ENCODE data around the gene MAPT. TPM values are rescaled to one million over a fixed set of nuclear protein-coding genes. Genes with fewer than 3 reads are reported as not detected.

MAPT gene
- total and polyA plus RNA-seq, 4 donors, result 0.27 to 3.8 (median 1.8) TPM

DNA sequence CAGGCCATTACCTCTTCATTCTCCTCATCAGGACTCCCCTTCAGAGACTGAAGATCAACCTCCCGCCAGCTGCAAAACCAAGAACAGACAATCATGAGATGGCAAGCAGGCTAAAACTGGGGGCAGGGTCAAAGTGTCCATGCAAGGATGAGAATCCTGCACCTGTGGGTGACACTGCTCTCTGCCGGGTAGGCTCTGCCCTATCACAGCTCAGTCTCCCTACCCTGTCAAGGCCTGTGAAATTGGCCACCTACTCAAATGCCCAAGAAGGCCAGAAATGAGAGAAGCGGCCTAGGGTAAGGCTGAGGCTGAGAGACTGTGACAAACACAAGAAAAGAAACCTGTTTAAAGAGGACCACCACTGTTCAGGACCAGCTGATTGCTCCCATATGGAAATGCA is 139.0 kb downstream of the MAPT start:
- TF ChIP-seq, protein P1, sequence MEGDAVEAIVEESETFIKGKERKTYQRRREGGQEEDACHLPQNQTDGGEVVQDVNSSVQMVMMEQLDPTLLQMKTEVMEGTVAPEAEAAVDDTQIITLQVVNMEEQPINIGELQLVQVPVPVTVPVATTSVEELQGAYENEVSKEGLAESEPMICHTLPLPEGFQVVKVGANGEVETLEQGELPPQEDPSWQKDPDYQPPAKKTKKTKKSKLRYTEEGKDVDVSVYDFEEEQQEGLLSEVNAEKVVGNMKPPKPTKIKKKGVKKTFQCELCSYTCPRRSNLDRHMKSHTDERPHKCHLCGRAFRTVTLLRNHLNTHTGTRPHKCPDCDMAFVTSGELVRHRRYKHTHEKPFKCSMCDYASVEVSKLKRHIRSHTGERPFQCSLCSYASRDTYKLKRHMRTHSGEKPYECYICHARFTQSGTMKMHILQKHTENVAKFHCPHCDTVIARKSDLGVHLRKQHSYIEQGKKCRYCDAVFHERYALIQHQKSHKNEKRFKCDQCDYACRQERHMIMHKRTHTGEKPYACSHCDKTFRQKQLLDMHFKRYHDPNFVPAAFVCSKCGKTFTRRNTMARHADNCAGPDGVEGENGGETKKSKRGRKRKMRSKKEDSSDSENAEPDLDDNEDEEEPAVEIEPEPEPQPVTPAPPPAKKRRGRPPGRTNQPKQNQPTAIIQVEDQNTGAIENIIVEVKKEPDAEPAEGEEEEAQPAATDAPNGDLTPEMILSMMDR (IDR thresholded peaks at IDR 0.05; ENCODE audit: control extremely low read depth, extremely low read depth), result no peak
- H3K36me3 ChIP-seq (ENCODE audit: control insufficient read depth in 4 of 4, insufficient read depth in 4 of 4, low read length in 4 of 4), result peaks cover 46 to 61% (median 57%) of the 10 kb centered on the region in 4 donors
- H3K4me1 ChIP-seq (ENCODE audit: control insufficient read depth in 5 of 5, insufficient read depth in 5 of 5, low read length in 5 of 5), result no peaks in the 10 kb centered on the region
- no peak overlapping the region for H3K4me3 ChIP-seq
- ATAC-seq (ENCODE audit: insufficient read depth, low FRiP score), result no peak
- H3K9me3 ChIP-seq (ENCODE audit: control insufficient read depth in 4 of 4, insufficient read depth in 3 of 4, low read length in 3 of 4), result no peaks in the 10 kb centered on the region
- WGBS, 2 donors, result 95 to 97% methylated on average over 3 of the region's 3 CpGs
- H3K27me3 ChIP-seq (ENCODE audit: control insufficient read depth in 3 of 3, insufficient read depth in 3 of 3, low read length in 2 of 3), result no peaks in the 10 kb centered on the region
- no peak overlapping the region for H3K27ac ChIP-seq (ENCODE audit: low read depth in 1 of 2, low read length in 1 of 2)
- no peak overlapping the region for H3K9ac ChIP-seq (ENCODE audit: insufficient read depth in 1 of 2, low read length in 2 of 2)
- DNase-seq, result no peak

DNA sequence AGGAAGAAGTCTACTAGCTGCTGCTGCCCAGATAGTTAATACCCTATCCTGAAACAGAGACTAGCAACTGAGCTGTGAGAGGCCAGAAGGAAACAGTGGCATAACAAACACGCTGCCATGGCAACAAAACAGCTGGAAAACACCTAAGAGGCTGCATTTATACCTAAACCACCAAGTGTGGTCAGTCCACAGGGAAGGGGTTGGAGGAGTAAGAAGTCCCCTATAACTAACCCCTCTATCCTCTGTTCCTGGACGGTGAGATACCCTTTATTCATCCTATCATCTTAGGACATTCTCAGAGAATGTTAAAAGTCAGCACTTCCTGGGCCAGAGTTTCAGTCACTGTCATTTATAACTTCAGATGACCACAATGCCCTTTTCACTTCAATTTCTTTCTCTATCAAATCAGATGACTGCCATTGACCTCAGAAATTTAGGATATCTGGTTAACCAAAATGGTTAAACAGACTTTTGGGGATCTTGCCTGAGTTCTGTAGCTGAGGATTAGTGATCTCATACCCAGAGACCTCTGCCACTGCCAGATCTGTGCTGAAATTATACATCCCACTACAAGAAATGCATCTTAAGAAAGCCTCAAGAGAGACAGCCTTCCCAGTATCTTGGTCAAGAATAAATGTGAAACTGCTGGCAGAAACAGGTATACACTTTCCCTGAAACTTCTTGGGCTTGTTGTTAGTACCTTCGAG is 140.9 kb downstream of the MAPT start:
- DNase-seq, result no peak
- Histone ChIP-seq H3K27ac (ENCODE audit: low read depth in 1 of 2, low read length in 1 of 2) (no peak overlapping the region), H3K36me3 (ENCODE audit: control insufficient read depth in 4 of 4, insufficient read depth in 4 of 4, low read length in 4 of 4) (peaks cover 52 to 73% (median 67%) of the 10 kb centered on the region in 4 donors), H3K4me3 (no peak overlapping the region), H3K9me3 (ENCODE audit: control insufficient read depth in 4 of 4, insufficient read depth in 3 of 4, low read length in 3 of 4) (no peaks in the 10 kb centered on the region), H3K9ac (ENCODE audit: insufficient read depth in 1 of 2, low read length in 2 of 2) (no peak overlapping the region), H3K4me1 (ENCODE audit: control insufficient read depth in 5 of 5, insufficient read depth in 5 of 5, low read length in 5 of 5) (peaks cover 0 to 2% (median 0%) of the 10 kb centered on the region in 5 donors), H3K27me3 (ENCODE audit: control insufficient read depth in 3 of 3, insufficient read depth in 3 of 3, low read length in 2 of 3) (no peaks in the 10 kb centered on the region)
- 88 to 89% methylated on average over 3 of the region's 3 CpGs for WGBS, 2 donors
- TF ChIP-seq, protein P1 (IDR thresholded peaks at IDR 0.05; ENCODE audit: control extremely low read depth, extremely low read depth), result no peak
- ATAC-seq (ENCODE audit: insufficient read depth, low FRiP score), result no peak

DNA sequence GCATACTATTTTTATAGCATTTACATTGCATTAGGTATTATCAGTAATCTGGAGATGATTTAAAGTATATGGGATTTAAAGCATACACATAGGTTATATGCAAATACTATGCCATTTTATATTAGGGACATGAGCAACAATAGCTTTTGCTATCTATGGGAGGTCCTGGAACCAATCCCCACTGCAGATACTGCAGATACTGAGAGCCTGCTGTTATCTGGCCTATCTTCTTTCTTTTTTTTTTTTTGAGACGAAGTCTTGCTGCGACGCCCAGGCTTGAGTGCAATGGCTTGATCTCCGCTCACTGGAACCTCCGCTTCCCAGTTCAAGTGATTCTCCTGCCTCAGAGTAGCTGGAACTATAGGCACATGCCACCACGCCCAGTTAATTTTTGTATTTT is 142.1 kb downstream of the MAPT start:
- WGBS, 2 donors, result 96 to 98% methylated on average over 6 of the region's 6 CpGs
- H3K27me3 ChIP-seq (ENCODE audit: control insufficient read depth in 3 of 3, insufficient read depth in 3 of 3, low read length in 2 of 3), result no peaks in the 10 kb centered on the region
- peaks cover 52 to 69% (median 59%) of the 10 kb centered on the region in 4 donors for H3K36me3 ChIP-seq (ENCODE audit: control insufficient read depth in 4 of 4, insufficient read depth in 4 of 4, low read length in 4 of 4)
- TF ChIP-seq, protein P1 (IDR thresholded peaks at IDR 0.05; ENCODE audit: control extremely low read depth, extremely low read depth), result no peak
- no peak for ATAC-seq (ENCODE audit: insufficient read depth, low FRiP score)
- no peak for DNase-seq
- H3K9me3 ChIP-seq (ENCODE audit: control insufficient read depth in 4 of 4, insufficient read depth in 3 of 4, low read length in 3 of 4), result no peaks in the 10 kb centered on the region
- H3K4me3 ChIP-seq, result no peak overlapping the region
- H3K9ac ChIP-seq (ENCODE audit: insufficient read depth in 1 of 2, low read length in 2 of 2), result no peak overlapping the region
- H3K4me1 ChIP-seq (ENCODE audit: control insufficient read depth in 5 of 5, insufficient read depth in 5 of 5, low read length in 5 of 5), result peaks cover 0 to 2% (median 0%) of the 10 kb centered on the region in 5 donors
- H3K27ac ChIP-seq (ENCODE audit: low read depth in 1 of 2, low read length in 1 of 2), result no peak overlapping the region

Data from lung (tissue), 12 donors.